HFFc6 (cell line): ENCODE results near the gene FAM53A. TPM values are rescaled to one million over a fixed set of nuclear protein-coding genes. Genes with fewer than 3 reads are reported as not detected.

Source experiments
- DNase-seq: peaks from one replicate; pipeline ENCODE4 v3.0.0-alpha.2; 2018
- H3K27ac Mint-ChIP-seq: 2 replicates; pipeline ENCODE4 v1.8.0; 2020; ENCODE audit warnings: mild to moderate bottlenecking, mixed read lengths
- H3K27me3 Mint-ChIP-seq: 2 replicates; pipeline ENCODE4 v1.8.0; 2021; ENCODE audit warnings: mild to moderate bottlenecking, moderate library complexity, mixed read lengths; ENCODE audit not compliant: insufficient read depth
- H3K36me3 Mint-ChIP-seq: 2 replicates; pipeline ENCODE4 v1.8.0; 2021; ENCODE audit warnings: low read depth, mixed read lengths
- H3K4me1 Mint-ChIP-seq: 2 replicates; pipeline ENCODE4 v1.8.0; 2020; ENCODE audit warnings: low read depth, mixed read lengths
- H3K4me3 Mint-ChIP-seq: 2 replicates; pipeline ENCODE4 v1.8.0; 2020; ENCODE audit warnings: mild to moderate bottlenecking, moderate library complexity, mixed read lengths
- H3K9me3 Mint-ChIP-seq: 2 replicates; pipeline ENCODE4 v1.8.0; 2020; ENCODE audit warnings: mild to moderate bottlenecking, mixed read lengths
- total RNA-seq, 6 experiments: library from RNA; stranded (reverse); fragmentation: NEBNext Ultra II Directional; extraction: Animal tissue kit (Norgen Biotek cat#: 25700); gene quantifications; 2 replicates in 1 of 6; 3 replicates in 5 of 6; pipeline ENCODE4 v1.2.3, GENCODE V29; 2021
- TF ChIP-seq, protein P1 (sequence below): fragments of 200-600 bp; sonication (generic); IDR thresholded peaks from 2 replicates; pipeline ENCODE4 v1.5.0; 2021; ENCODE audit warnings: antibody characterized with exemption, mild to moderate bottlenecking

The FAM53A gene
- total RNA-seq, 6 experiments from 2014 or later = 2.3 to 3.2 (median 2.7) TPM

DNA sequence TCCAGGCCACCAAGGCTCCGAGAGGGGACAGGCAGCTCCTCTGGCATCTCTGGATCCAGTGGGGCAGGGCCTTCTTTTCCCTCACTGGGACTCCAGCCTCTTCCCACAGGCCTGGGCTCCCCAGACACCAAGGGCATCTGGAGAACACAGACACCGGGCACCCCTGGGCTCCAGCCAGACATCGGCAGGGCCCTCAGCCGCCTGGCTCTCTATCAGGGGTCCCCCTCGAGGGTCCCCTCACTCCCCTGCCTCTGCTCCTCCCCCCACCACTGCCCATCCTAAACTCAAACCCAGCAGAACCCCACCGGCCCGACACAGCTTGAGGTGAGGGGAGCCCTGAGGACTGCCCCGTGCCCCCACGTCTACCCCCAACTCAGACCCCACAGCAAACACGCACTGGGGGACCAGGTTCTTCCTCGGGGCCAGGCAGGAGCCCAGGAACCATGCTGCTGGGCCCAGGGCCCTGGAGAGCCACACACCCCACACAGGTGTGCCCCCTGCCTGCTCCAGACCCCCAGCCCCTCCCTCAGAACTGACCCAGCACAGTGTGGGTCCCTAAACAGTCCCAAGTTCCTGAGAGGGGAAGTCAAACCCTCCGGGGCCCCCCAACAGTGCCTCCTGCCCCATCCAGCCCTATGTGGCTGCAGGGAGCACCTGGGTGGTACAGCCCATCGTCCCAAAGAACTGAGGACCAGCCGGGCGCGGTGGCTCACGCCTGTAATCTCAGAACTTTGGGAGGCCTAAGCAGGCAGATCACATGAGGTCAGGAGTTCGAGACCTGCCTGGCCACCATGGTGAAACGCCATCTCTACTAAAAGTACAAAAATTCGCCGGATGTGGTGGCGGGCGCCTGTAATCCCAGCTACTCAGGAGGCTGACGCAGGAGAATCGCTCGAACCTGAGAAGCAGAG is 86.8 kb downstream of the FAM53A start:
- Mint-ChIP-seq H3K27me3 (peaks cover 6% of the 10 kb centered on the region), H3K9me3 (no peaks in the 10 kb centered on the region; the same call in 1 of the 2 replicates), H3K4me1 (no peaks in the 10 kb centered on the region), H3K4me3 (no peak overlapping the region), H3K27ac (no peak overlapping the region), H3K36me3 (no peaks in the 10 kb centered on the region)
- DNase-seq = no peak
- TF ChIP-seq, protein P1, sequence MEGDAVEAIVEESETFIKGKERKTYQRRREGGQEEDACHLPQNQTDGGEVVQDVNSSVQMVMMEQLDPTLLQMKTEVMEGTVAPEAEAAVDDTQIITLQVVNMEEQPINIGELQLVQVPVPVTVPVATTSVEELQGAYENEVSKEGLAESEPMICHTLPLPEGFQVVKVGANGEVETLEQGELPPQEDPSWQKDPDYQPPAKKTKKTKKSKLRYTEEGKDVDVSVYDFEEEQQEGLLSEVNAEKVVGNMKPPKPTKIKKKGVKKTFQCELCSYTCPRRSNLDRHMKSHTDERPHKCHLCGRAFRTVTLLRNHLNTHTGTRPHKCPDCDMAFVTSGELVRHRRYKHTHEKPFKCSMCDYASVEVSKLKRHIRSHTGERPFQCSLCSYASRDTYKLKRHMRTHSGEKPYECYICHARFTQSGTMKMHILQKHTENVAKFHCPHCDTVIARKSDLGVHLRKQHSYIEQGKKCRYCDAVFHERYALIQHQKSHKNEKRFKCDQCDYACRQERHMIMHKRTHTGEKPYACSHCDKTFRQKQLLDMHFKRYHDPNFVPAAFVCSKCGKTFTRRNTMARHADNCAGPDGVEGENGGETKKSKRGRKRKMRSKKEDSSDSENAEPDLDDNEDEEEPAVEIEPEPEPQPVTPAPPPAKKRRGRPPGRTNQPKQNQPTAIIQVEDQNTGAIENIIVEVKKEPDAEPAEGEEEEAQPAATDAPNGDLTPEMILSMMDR = no peak

DNA sequence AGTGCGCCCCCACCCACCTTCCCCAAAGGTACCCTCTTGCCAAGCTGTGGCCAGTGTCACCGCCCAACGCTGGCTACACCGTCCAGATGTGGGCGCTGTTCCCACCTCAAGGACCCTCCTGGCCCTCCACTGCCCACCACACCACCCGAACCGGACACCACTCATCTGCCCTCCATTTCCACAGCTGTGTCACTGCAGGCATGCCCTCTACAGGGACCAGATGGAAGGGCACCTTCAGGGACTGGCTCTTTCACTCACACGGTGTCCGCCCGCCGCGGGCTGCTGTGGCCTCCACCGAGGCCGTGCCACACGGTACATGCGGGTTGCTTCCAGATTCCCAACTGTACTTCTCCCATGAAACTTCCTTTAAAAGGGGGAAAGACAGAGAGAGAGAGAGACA is 87.7 kb downstream of the FAM53A start:
- no peak for DNase-seq
- Mint-ChIP-seq H3K36me3 (peaks cover 6% of the 10 kb centered on the region; the same call in 1 of the 2 replicates), H3K4me3 (no peak overlapping the region), H3K4me1 (no peaks in the 10 kb centered on the region), H3K27ac (no peak overlapping the region), H3K27me3 (peaks cover 6% of the 10 kb centered on the region), H3K9me3 (peaks cover 8% of the 10 kb centered on the region)
- TF ChIP-seq, protein P1 = no peak; the same call in 1 of the 2 replicates

DNA sequence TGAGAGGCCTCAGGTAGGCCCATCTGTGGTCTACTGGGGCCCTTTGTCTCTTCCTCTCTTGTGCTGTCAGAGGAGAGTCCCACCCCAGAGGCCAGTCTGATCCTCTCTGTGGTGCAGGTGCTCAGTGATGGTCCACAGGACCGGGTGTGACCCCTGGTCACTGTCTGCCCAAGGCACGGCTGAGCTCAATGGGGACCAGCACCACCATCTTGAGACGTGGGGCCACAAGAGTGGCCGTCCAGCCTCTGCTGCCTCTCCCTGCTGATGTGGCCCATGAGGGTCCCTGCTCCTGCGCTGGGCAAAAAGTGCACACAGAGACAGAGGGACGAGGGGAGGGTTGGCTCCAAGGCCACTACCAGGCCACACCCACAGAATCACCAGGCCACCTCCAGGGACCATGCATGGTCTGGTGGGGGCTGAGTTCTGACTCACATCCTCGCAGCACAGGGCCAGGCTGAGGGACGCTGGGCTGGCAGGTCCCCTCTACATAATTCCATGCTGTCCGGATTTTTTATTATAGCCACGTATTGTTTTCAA is 88.3 kb downstream of the FAM53A start:
- DNase-seq = no peak
- peaks cover 10% of the 10 kb centered on the region for H3K36me3 Mint-ChIP-seq
- H3K27ac Mint-ChIP-seq = no peak overlapping the region
- no peaks in the 10 kb centered on the region for H3K4me1 Mint-ChIP-seq
- peaks cover 13% of the 10 kb centered on the region for H3K9me3 Mint-ChIP-seq
- H3K27me3 Mint-ChIP-seq = peaks cover 6% of the 10 kb centered on the region
- TF ChIP-seq, protein P1 = no peak
- no peak overlapping the region for H3K4me3 Mint-ChIP-seq

DNA sequence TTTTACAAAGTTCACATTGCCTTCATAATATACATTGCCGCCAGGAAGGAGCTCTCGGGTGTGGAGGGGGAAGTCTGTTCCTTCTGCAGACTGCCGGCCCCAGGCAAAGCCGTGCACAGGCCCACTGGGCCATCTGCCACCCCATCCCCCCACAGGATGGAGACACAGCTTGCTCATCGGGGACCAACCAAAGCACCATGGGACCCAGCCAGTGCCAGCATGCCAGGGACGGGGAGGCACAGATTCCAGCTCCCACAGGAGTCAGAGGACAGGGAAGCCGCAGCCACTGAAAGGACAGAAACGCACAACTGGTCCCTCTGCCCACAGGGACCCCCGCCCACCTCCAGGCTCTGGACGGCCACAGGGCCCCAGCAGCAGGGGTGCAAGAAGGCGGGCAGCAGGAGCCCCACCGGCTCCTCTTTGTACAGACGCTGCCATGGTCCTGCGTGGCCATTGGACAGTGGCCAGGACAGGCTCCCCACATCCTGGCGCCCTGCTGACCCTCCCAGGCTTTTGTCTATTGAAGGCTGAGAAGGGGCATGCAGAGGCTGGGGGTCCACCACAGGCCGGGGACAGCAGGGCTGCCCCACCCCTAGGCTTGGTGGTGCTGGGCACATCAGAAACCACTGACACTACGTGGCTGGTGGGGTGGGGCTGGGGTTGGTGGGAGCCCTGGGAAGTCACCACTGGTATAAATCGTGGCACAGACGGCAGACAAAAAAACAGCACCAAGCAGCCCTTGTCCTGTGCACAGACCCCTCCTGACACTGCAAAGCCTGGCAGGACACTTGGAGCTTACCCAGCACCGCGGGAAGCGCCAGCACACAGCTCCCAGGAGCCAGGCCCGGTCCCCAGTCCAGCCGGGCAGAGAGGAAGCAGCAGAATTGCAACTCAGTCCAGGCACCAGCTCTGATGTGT is 89.0 kb downstream of the FAM53A start:
- DNase-seq = no peak
- Mint-ChIP-seq H3K27ac (no peak overlapping the region), H3K4me3 (no peak overlapping the region), H3K36me3 (peaks cover 11% of the 10 kb centered on the region), H3K27me3 (peaks cover 6% of the 10 kb centered on the region), H3K4me1 (no peaks in the 10 kb centered on the region), H3K9me3 (peaks cover 18% of the 10 kb centered on the region)
- TF ChIP-seq, protein P1 = no peak

DNA sequence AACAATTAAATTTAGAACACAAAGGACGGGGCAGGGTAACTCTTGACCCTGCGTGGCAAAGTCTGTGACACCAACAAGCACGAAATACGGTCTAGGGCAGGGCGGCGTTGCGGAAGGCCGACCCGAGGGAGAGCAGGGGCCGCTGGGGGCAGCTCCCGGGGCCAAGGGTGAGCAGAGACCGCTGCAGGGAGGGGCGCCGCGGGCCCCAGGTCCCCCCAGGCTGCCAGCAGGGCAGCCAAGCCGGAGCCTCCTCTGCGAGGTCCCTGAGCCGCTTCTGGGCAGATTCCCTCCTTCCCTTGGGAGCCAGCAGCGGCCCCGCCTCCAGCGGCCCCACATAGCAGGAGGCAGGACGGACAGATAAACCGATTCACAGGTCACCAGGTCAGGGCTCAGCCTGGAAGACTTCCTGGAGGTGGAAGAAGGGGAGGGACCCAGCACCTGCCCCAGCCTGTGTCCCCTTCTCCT is 90.2 kb downstream of the FAM53A start:
- H3K27ac Mint-ChIP-seq = no peak overlapping the region
- peaks cover 6% of the 10 kb centered on the region for H3K27me3 Mint-ChIP-seq
- no peak for DNase-seq
- no peak overlapping the region for H3K4me3 Mint-ChIP-seq
- TF ChIP-seq, protein P1 = no peak
- H3K36me3 Mint-ChIP-seq = peaks cover 14% of the 10 kb centered on the region
- H3K9me3 Mint-ChIP-seq = peaks cover 29% of the 10 kb centered on the region
- H3K4me1 Mint-ChIP-seq = no peaks in the 10 kb centered on the region
